Neural progenitor cell (in vitro differentiated cells): ENCODE results near the gene CCNL1. TPM values are rescaled to one million over a fixed set of nuclear protein-coding genes. Genes with fewer than 3 reads are reported as not detected.

Experiments
- DNase-seq: peaks from one replicate; pipeline ENCODE4 v3.0.0-alpha.2; 2016; ENCODE audit warnings: low spot score
- H2AFZ ChIP-seq: fragments of 200-600 bp; sonication (generic); replicated peaks from 2 replicates; pipeline ENCODE4 v1.6.1; 2016; ENCODE audit warnings: antibody characterized with exemption
- H3F3A ChIP-seq: fragments of 200-600 bp; sonication (generic); 2 replicates; pipeline ENCODE4 v1.6.1; 2016; ENCODE audit warnings: antibody characterized with exemption, low read depth
- H3K27ac ChIP-seq: fragments of 200-600 bp; sonication (generic); 2 replicates; pipeline ENCODE4 v1.5.1; 2016; ENCODE audit warnings: mild to moderate bottlenecking
- H3K27me3 ChIP-seq: fragments of 200-600 bp; sonication (generic); 2 replicates; pipeline ENCODE4 v1.6.1; 2016; ENCODE audit warnings: mild to moderate bottlenecking, moderate library complexity
- H3K36me3 ChIP-seq: fragments of 200-600 bp; sonication (generic); 2 replicates; pipeline ENCODE4 v1.5.1; 2016
- H3K4me1 ChIP-seq: fragments of 200-600 bp; sonication (generic); 2 replicates; pipeline ENCODE4 v1.6.1; 2016; ENCODE audit warnings: mixed run types
- H3K4me2 ChIP-seq: fragments of 200-600 bp; sonication (generic); 2 replicates; pipeline ENCODE4 v1.6.1; 2016
- H3K4me3 ChIP-seq: fragments of 200-600 bp; sonication (generic); 2 replicates; pipeline ENCODE4 v1.5.1; 2016
- H3K79me2 ChIP-seq: fragments of 200-600 bp; sonication (generic); 2 replicates; pipeline ENCODE4 v1.6.1; 2016; ENCODE audit warnings: low read depth
- H3K9ac ChIP-seq: fragments of 200-600 bp; sonication (generic); 2 replicates; pipeline ENCODE4 v1.6.1; 2016
- H3K9me3 ChIP-seq: fragments of 200-600 bp; sonication (generic); 2 replicates; pipeline ENCODE4 v1.5.1; 2016; ENCODE audit warnings: low read depth
- H4K20me1 ChIP-seq: fragments of 200-600 bp; sonication (generic); 2 replicates; pipeline ENCODE4 v1.6.1; 2016; ENCODE audit warnings: low read depth
- H3K27ac Mint-ChIP-seq: 3 replicates; pipeline ENCODE4 v1.8.0; 2021; ENCODE audit warnings: mixed read lengths
- H3K27me3 Mint-ChIP-seq: 2 replicates; pipeline ENCODE4 v1.8.0; 2022; ENCODE audit warnings: low read depth, mild to moderate bottlenecking, inconsistent platforms, moderate library complexity, mixed read lengths; ENCODE audit not compliant: insufficient read depth
- H3K36me3 Mint-ChIP-seq: 3 replicates; pipeline ENCODE4 v1.8.0; 2021; ENCODE audit warnings: mixed read lengths
- H3K4me1 Mint-ChIP-seq: 3 replicates; pipeline ENCODE4 v1.8.0; 2021; ENCODE audit warnings: mixed read lengths
- H3K4me3 Mint-ChIP-seq: 3 replicates; pipeline ENCODE4 v1.8.0; 2021; ENCODE audit warnings: mild to moderate bottlenecking, moderate library complexity, mixed read lengths
- H3K9me3 Mint-ChIP-seq: 3 replicates; pipeline ENCODE4 v1.8.0; 2020; ENCODE audit warnings: mixed read lengths
- CTCF ChIP-seq: fragments of 200-600 bp; sonication (generic); IDR thresholded peaks from 2 replicates; pipeline ENCODE4 v1.5.1; 2017; ENCODE audit warnings: antibody characterized with exemption, mild to moderate bottlenecking
- EZH2 ChIP-seq: fragments of 200-600 bp; sonication (generic); IDR thresholded peaks from 2 replicates; pipeline ENCODE4 v1.6.1; 2017; ENCODE audit warnings: antibody characterized with exemption, mild to moderate bottlenecking, moderate library complexity
- EZH2phosphoT487 ChIP-seq: fragments of 200-600 bp; sonication (generic); IDR thresholded peaks from 2 replicates; pipeline ENCODE4 v1.6.1; 2017; ENCODE audit warnings: antibody characterized with exemption
- total RNA-seq: library from RNA; depleted of rRNA; stranded (reverse); fragments of >200 nt; gene quantifications from 2 replicates; pipeline ENCODE4 v1.2.3, GENCODE V29; 2015; ENCODE audit warnings: low replicate concordance

Gene CCNL1
- total RNA-seq, 1 donor from 2014 or later, result 214 TPM

- Histone ChIP-seq H4K20me1 (peaks cover 4% of the 10 kb centered on the region), H3K27ac (no peak overlapping the region), H3K36me3 (no peaks in the 10 kb centered on the region), H3K4me3 (no peak overlapping the region), H3K4me2 (no peak overlapping the region), H3K9me3 (no peaks in the 10 kb centered on the region), H3F3A (peaks cover 8% of the 10 kb centered on the region), H2AFZ (no peak overlapping the region), H3K4me1 (peaks cover 13% of the 10 kb centered on the region), H3K9ac (no peak overlapping the region), H3K79me2 (no peaks in the 10 kb centered on the region), H3K27me3 (peaks cover 11% of the 10 kb centered on the region)
- DNase-seq, result no peak
- Mint-ChIP-seq H3K9me3 (peaks cover 6% of the 10 kb centered on the region), H3K36me3 (no peaks in the 10 kb centered on the region), H3K4me1 (peaks cover 30% of the 10 kb centered on the region), H3K27ac (no peak overlapping the region), H3K4me3 (no peak overlapping the region), H3K27me3 (peaks cover 6% of the 10 kb centered on the region)
- TF ChIP-seq EZH2phosphoT487 (no peak), EZH2 (no peak), CTCF (no peak)
Measured at GRCh38 chr3:157120071-157120892, 39.7 kb downstream of the CCNL1 start.

GRCh38 chr3:157119369-157119951 is 40.5 kb downstream of the CCNL1 start:
- no peaks in the 10 kb centered on the region for H3K36me3 Mint-ChIP-seq
- H3K27me3 Mint-ChIP-seq, result peaks cover 3% of the 10 kb centered on the region
- Histone ChIP-seq H3K9me3 (no peaks in the 10 kb centered on the region), H3K4me1 (peaks cover 21% of the 10 kb centered on the region), H3K9ac (no peak overlapping the region), H3K27ac (no peak overlapping the region), H3K4me3 (no peak overlapping the region), H2AFZ (no peak overlapping the region), H3K27me3 (peaks cover 11% of the 10 kb centered on the region), H3K79me2 (no peaks in the 10 kb centered on the region), H3F3A (peaks cover 16% of the 10 kb centered on the region), H3K4me2 (no peak overlapping the region), H4K20me1 (peaks cover 6% of the 10 kb centered on the region), H3K36me3 (no peaks in the 10 kb centered on the region)
- DNase-seq, result no peak
- H3K9me3 Mint-ChIP-seq, result peaks cover 6% of the 10 kb centered on the region
- H3K4me3 Mint-ChIP-seq, result no peak overlapping the region
- peaks cover 29% of the 10 kb centered on the region for H3K4me1 Mint-ChIP-seq
- H3K27ac Mint-ChIP-seq, result no peak overlapping the region
- TF ChIP-seq EZH2phosphoT487 (no peak), EZH2 (no peak), CTCF (no peak)

- Histone ChIP-seq H3K27me3 (peaks cover 16% of the 10 kb centered on the region), H3K4me2 (no peak overlapping the region), H4K20me1 (peaks cover 6% of the 10 kb centered on the region), H3K9ac (no peak overlapping the region), H3K27ac (no peak overlapping the region), H3K79me2 (no peaks in the 10 kb centered on the region), H2AFZ (no peak overlapping the region), H3K4me3 (no peak overlapping the region), H3K4me1 (peaks cover 23% of the 10 kb centered on the region), H3K9me3 (no peaks in the 10 kb centered on the region), H3K36me3 (no peaks in the 10 kb centered on the region), H3F3A (peaks cover 17% of the 10 kb centered on the region)
- Mint-ChIP-seq H3K27ac (no peak overlapping the region), H3K36me3 (no peaks in the 10 kb centered on the region), H3K4me1 (peaks cover 28% of the 10 kb centered on the region), H3K27me3 (peaks cover 2% of the 10 kb centered on the region), H3K9me3 (peaks cover 6% of the 10 kb centered on the region), H3K4me3 (no peak overlapping the region)
- TF ChIP-seq EZH2, result no peak
- no peak for TF ChIP-seq CTCF
- TF ChIP-seq EZH2phosphoT487, result no peak
- DNase-seq, result no peak
Measured at GRCh38 chr3:157117875-157118654, 41.9 kb downstream of the CCNL1 start.
